ENCODE measurements around the gene EIF4E2. TPM values are rescaled to one million over a fixed set of nuclear protein-coding genes. Genes with fewer than 3 reads are reported as not detected.

The EIF4E2 gene
- total RNA-seq, 6 experiments from 2014 or later: 79.7 to 89.7 (median 83.8) TPM

- H3K9me3 Mint-ChIP-seq: no peaks in the 10 kb centered on the region; the same call in 1 of the 2 replicates
- peaks cover 15% of the 10 kb centered on the region for H3K4me1 Mint-ChIP-seq (ENCODE audit: low read depth)
- no peak for TF ChIP-seq CTCF (IDR thresholded peaks at IDR 0.05)
Observed at GRCh38 chr2:232544674-232545073, 5.8 kb upstream of the EIF4E2 start.

GRCh38 chr2:232545511-232546375 is 4.7 kb upstream of the EIF4E2 start:
- Mint-ChIP-seq H3K4me1 (ENCODE audit: low read depth) (peaks cover 18% of the 10 kb centered on the region), H3K27me3 (ENCODE audit: insufficient read depth) (peaks cover 15% of the 10 kb centered on the region), H3K4me3 (no peak overlapping the region), H3K36me3 (ENCODE audit: low read depth) (peaks cover 13% of the 10 kb centered on the region), H3K27ac (no peak overlapping the region), H3K9me3 (no peaks in the 10 kb centered on the region; the same call in 1 of the 2 replicates)
- no peak for TF ChIP-seq CTCF (IDR thresholded peaks at IDR 0.05)
- no peak for DNase-seq

More at GRCh38 chr2:232544674-232545073, 5.8 kb upstream of the EIF4E2 start:
- Mint-ChIP-seq H3K27me3 (ENCODE audit: insufficient read depth) (peaks cover 11% of the 10 kb centered on the region; the same call in 1 of the 2 replicates), H3K4me3 (no peak overlapping the region), H3K27ac (no peak overlapping the region), H3K36me3 (ENCODE audit: low read depth) (peaks cover 10% of the 10 kb centered on the region)
- no peak for DNase-seq

GRCh38 chr2:232547991-232548390 is 2.5 kb upstream of the EIF4E2 start:
- no peak overlapping the region for H3K27ac Mint-ChIP-seq
- TF ChIP-seq CTCF (IDR thresholded peaks at IDR 0.05): no peak

GRCh38 chr2:232549655-232550353 is 685 bp upstream of the EIF4E2 start:
- peaks cover 34% of the 10 kb centered on the region for H3K36me3 Mint-ChIP-seq (ENCODE audit: low read depth)
- H3K27ac Mint-ChIP-seq: peak overlapping the region; percentile 97
- no peaks in the 10 kb centered on the region; the same call in 1 of the 2 replicates for H3K9me3 Mint-ChIP-seq
- DNase-seq: no peak
- H3K27me3 Mint-ChIP-seq (ENCODE audit: insufficient read depth): peaks cover 4% of the 10 kb centered on the region
- peaks cover 50% of the 10 kb centered on the region for H3K4me1 Mint-ChIP-seq (ENCODE audit: low read depth)
- no peak for TF ChIP-seq CTCF (IDR thresholded peaks at IDR 0.05)
- peak overlapping the region; percentile 98 for H3K4me3 Mint-ChIP-seq

More at GRCh38 chr2:232547991-232548390, 2.5 kb upstream of the EIF4E2 start:
- Mint-ChIP-seq H3K36me3 (ENCODE audit: low read depth) (peaks cover 29% of the 10 kb centered on the region), H3K9me3 (no peaks in the 10 kb centered on the region; the same call in 1 of the 2 replicates), H3K4me1 (ENCODE audit: low read depth) (peaks cover 32% of the 10 kb centered on the region), H3K27me3 (ENCODE audit: insufficient read depth) (peaks cover 4% of the 10 kb centered on the region), H3K4me3 (no peak overlapping the region)
- no peak for DNase-seq

GRCh38 chr2:232551250-232551638 is 755 bp downstream of the EIF4E2 start:
- TF ChIP-seq CTCF (IDR thresholded peaks at IDR 0.05): no peak
- peaks cover 4% of the 10 kb centered on the region for H3K27me3 Mint-ChIP-seq (ENCODE audit: insufficient read depth)
- no peak for DNase-seq
- peak overlapping the region; percentile 98 for H3K4me3 Mint-ChIP-seq
- peaks cover 51% of the 10 kb centered on the region for H3K4me1 Mint-ChIP-seq (ENCODE audit: low read depth)
- peaks cover 36% of the 10 kb centered on the region for H3K36me3 Mint-ChIP-seq (ENCODE audit: low read depth)
- no peaks in the 10 kb centered on the region; the same call in 1 of the 2 replicates for H3K9me3 Mint-ChIP-seq
- peak overlapping the region; percentile 97 for H3K27ac Mint-ChIP-seq

Data from HFFc6 (cell line).